GM18517 (cell line): ENCODE data around the gene POU3F1.

ENCODE experiments used
- ATAC-seq: cut with Tn5 transposase; IDR thresholded peaks from one replicate; pipeline ENCODE4 v1.9.1; 2021; ENCODE audit warnings: mild to moderate bottlenecking, moderate library complexity; ENCODE audit not compliant: unreplicated experiment

Gene POU3F1

DNA sequence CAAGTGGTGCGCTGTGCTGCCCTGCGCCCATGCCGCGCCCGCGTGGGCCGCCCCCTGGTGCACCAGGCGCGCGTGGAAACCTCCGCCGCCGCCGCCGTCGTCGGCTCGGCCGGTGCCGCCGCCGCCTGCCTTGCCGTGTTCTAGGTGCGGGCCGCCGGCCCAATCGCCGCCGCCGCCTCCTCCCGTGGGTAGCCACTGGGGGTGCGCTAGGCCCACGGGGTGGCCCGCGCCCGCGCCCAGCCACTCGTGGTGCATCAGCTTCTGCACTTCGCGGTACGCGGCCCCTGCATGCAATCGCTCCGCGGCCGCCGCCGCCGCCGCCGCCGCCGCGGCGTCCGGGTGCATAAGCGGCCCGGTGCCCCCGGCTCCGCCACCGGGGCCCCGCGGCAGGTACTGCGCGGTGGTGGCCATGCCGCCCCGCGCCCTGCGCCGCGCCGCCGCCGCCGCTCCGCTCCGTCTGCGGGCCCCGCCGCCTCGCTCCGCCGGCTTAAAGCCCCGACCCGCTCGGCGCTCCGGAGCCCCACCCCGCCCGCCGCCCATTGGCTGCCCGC is at the start of gene POU3F1:
Gene POU3F1, minus strand, starts transcription at position 461 of the 551 bp plus-strand sequence. Its CDS starts 50 bp downstream, at position 411.
- no peak for ATAC-seq

DNA sequence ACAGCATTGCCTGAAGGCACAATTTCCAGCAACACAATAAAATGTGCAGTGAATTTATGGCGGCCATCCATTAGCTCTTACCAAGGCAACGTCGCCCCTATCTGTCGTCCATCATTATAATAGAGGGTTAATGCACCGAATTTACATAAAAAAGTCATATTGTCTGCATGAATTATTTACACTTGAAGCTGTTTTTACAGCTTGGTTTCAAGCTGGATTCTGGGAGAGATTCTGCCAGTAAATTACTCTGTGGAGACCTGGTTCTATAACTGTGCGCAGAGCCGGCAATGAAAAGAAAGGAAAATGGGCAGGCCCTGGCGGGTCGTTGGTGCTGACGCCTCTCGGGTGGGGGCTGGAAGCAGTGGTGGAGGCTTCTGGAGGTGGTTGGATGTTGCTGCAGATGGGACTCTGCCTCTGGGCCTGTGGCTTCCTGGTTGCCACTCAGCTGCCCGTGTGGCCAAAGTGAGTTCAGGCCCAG is 48.9 kb upstream of the POU3F1 start:
- ATAC-seq, result no peak

DNA sequence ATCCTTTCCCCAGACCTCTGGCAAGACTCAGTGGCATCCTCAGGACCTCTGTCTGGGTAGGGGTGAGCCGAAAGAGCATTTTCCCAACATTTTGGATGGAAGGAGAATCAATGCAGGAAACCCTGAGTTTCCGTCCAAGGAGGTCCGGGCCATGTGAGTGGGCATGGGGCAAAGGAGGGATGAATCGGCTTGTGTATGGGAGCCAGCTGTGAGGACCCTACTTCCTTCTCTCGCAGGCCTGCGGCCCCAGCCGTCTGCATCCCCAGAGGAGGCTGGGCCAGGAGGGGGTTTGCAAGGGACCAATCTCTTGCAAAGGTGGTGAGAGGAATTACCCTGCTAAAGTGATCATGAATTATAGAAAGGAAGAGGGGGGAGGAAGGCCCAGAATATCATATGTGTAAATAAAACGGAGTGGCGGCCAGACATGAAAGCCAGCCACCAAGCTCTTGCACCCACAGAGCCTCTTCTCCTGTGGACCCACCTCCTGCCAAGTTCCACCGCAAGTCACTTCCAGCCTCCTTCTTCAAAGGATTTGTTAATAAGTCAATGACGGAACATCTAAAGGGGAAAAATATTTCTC is 48.2 kb upstream of the POU3F1 start:
- no peak for ATAC-seq

DNA sequence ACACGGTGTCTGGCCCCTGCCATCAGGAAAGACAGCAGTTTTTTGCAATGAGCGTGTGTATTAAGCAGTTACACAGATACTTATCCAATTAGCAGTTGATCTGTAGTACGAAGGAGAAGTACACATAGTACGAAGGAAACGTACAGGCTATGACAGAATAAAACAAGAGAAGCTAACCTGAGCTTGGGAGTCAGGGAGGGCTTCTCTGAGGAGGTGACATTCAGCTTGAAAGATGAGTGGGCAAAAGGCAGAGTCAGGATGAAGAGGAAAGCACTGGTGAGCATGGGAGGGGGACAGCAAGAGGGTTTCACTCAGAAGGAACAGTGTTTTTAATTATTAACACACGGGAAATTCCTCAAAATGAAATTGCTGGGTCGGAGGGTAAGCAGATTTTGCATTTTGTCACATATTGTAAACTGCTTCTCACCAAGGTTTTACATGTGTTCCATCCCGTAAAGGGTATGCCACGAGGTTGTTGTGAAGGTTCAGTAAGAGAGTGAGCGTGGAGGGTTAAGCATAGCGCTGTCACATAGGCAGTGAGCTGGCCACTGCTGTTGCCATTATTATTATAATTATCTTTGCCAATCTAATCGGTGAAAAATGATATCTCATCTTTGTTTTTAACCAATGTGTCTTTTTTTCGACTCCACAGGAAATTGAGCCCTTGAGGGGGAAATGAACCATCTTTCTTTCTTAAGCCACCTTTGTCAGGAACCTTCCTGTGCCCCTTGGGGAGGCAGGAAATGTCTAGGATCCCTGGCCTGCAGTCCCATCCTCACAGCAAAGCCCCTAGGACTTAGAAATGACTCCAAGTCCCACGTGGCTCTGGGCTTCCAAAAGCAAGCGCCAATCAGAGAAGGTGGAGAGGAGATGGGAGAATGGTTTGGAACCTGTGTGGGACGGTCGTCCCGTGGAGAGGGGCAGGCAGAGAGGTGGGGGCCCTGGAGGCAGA is 47.3 kb upstream of the POU3F1 start:
- no peak for ATAC-seq

DNA sequence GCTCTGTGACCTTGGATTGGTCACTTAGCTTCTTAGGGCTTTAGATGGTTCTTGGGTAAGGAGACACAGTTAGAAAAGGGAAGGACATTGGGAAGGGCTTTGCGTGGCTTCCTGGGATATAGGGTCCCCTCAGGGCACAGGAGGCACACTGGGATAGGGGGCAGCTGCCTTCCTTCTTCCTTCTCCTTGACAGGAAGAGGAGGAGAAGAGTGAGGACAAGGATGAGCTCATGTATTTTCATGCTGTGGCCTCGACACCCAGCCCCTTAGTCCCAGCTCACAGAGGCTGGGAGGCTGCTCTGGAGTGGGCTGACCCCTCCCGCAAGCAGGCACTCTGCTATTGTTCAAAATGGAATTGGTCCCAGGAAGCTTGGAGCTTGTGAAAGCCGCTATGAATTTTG is 45.7 kb upstream of the POU3F1 start:
- ATAC-seq, result no peak

DNA sequence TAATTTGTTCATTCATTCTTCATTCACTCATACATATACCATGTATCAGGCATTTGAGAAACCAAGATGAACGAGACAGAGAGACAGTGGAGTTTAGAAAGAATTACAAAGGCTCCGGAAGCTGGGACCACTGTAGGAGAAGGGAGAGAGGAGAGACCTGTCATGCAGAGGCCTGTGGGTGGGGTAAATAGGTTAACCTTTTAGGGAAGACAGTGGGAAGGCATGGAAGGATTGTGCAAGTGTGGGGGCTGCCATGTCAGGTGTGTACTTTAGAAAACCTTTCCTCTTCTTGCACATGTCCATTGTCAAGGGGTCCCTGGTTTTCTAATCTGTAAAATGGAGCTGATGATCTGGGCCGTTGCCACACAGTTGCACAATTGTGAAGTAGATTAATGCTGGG is 44.2 kb upstream of the POU3F1 start:
- ATAC-seq, result no peak

DNA sequence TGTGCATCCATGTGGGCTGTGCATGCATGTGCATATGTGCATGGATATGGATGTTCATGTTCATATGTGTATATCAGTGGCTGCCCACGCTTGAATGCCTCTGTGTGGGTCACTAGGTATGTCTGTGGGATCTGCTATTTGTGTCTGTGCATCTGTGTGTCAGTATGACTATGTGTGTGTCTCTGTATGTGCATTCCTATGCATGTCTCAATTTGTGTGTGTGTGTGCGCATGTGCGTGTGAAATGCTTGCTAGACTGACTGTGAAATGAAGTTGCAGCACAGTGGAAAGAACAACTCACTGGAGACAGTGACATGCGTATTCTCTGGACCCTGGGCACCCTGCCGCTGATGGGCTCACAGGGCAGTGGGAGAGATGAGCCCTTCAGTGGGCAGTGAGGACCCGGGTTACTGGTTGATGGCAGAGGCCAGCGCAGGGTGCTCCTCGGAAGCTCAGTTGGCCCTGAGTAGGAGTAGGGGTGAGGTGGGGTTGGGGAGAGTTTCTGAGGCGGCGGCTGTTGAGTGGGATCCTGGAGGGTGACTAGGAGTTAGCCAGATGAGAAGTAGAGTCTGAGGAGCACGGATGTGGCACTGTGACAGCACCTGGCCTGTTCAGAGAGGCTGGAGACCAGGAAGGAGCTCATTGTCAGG is 43.2 kb upstream of the POU3F1 start:
- no peak for ATAC-seq

DNA sequence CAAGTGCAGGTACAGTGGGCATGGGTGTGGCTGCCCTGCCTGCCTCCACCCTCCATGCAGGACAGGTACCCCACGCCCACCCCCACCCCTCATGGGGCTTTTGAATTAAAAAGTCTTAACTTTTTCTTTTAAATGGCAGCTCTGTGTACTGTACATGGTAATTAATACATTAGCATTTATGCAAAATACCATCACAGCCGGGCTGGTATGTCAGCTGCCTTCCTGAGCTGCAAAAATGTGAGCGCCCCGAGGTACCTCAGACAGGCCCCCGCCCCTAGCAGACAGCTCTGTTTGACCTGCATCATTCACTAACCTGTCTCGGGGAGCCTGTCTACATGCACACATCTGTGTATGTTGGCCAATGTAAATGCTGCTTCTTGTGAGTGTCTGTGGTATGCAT is 42.2 kb upstream of the POU3F1 start:
- ATAC-seq, result no peak

DNA sequence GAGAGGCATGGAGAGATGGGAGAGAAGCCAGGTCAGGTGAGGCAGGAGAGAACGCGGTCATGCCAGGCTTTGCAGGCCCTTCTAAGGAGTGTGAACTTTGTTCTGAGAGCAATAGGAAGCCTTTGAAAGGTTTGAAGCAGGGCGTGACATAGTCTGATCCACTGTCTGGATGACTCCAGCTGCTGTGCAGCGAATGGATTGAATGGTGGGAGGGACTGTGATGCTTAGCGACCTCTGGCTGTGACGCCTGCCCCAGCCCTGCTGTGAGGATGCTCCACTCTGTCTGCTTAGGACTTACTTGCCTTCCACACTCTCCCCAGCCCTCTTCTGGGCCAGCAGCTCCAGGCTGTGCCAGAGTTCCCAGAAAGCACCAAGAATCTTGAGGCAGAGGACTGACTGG is 41.8 kb upstream of the POU3F1 start:
- no peak for ATAC-seq

DNA sequence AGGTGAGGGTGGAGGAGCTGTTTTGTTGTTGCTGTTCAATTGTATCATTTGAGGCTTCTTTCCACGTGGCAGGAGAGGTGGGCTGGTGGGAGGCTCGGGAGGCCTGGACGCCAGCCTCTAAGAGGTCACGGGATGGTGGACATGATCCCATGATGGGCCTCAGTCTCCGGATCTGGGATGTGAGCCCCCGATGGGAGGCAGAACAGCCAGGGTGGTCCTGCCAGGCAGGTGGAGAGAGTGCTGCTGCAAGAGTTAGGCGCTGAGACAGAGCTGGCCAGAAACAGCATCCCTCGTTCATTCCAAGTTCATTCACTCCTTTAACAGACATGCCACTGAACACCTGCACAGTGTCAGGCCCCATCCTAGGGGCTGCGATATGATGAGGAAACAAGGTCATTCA is 41.1 kb upstream of the POU3F1 start:
- ATAC-seq, result no peak

DNA sequence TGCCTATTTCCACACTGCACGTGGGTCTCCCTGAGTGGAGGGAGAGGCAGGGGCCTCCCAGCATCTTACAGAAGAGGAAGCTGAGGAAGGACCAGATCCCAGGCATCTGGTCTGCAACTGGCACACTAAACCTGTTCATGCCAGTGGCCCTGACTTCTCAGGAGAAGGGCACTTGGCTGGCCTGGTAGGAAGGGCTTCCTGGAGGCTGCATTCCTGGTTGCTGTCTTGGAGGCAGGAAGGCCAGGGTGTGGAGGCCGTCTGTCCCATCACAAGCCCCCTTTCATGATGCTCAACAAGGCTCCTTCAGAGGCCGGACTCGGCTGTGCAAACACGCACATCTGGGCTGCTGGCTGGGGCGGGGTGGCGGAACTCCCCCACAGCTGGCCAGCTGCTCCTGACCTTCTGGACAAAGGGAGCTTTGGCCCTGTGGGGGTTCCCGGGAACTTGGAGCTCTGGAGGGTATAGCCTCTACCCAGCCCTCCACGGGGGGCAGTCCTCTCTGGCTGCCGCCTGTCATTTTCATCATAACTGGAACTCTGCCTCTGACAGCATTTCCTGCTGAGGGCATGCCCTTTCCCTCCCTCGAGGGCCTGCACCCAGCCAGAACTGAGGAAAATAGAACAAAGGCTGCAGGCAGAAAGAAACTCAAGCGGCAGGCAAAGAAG is 39.2 kb upstream of the POU3F1 start:
- no peak for ATAC-seq

DNA sequence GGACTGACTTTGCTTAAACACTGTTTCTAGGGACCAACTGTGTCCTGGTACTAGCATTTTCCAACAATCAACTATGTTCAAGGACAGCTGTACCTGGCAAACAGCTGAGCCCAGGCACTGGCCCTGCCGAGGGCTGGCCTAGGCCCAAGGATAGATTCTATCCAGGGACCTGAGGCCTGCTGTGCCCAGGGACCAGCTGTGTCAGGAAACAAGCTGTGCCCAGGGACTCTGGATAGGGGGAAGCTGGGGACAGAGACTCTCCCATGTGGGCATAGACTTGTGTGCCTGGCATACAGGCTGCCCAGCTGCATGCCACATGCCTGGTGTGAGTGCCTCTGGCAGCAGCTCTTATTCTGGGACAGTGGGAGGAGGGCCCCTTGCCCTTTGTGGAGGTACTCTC is 38.1 kb upstream of the POU3F1 start:
- no peak for ATAC-seq

DNA sequence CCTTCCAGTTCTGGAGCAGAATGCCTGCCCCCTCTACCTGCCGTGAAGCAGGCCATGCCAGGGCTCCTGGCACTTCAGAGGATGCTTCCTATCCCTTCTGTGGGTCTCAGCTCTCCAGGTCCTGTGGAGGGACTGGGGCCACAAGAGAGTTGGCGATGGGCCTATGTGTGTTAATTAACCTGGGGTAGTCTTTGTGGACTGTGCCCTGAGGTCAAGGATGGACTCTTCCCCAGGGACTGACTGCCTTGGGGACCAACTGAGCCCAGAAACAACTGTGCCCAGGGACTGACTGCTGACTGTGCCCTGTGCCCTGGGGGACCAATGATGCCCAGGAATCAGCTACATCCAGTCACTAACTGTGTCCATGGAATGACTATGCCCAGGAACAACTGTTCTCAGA is 37.5 kb upstream of the POU3F1 start:
- no peak for ATAC-seq

DNA sequence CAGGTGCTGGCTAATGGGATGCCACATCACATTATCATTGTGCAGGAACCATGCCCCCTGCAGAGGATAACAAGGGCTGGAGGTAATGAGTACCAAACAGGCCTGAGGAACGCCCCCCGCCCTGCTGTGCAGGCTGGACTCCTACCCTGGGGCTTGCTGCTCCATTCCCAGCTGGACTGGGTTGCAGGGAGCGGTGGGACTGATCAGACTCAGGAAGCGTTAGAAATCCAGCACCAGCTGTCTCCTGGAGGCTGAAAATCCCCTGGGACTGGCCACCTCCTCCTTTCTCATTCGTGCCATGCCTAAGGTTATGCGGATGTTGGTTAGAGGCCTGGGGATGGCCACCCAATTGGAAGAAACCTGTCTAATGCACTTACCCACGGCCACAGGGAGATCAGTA is 36.9 kb upstream of the POU3F1 start:
- ATAC-seq, result no peak

DNA sequence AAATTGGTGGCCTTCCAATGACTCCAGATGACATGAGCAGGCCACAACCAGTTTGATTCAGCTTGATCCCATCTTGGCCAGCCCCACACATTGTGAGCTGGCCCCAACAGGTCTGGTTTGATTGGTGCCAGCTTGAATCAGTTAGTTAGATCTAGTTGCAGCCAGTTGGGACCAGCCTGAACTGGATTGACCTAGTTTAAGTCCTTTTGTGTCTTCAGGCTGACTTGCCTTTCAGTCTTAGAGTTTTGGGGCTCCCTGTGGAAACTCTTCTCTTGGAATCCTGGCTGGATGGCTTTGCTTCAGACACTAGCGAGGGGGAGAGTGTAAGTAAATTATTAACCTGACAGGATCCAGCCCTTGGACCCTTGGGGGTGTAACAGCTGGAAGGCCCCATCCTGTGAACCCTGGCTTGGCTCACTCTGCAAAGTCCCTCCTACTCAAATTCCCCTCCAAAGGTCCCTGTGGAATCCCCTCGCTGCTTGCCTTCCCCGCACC is 36.2 kb upstream of the POU3F1 start:
- ATAC-seq, result no peak

DNA sequence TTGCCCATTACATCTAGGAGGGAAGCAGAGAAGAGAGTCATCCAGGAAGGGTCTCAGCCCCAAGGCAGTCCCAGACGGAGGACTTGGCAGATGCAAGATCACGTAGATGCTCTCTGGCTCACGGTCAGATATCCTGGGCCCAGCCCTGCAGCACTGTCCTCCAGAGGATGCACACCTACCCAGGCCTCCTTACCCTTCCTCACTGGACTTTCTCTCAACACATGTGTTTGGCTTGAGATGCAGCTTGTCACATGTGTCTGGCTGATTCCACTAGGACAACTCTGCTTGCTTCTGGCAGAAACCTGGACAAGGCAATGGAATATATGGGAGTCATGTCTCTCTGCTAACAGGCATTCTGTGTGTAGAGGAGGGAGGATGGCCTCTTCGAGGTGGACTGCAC is 32.4 kb upstream of the POU3F1 start:
- ATAC-seq, result no peak

DNA sequence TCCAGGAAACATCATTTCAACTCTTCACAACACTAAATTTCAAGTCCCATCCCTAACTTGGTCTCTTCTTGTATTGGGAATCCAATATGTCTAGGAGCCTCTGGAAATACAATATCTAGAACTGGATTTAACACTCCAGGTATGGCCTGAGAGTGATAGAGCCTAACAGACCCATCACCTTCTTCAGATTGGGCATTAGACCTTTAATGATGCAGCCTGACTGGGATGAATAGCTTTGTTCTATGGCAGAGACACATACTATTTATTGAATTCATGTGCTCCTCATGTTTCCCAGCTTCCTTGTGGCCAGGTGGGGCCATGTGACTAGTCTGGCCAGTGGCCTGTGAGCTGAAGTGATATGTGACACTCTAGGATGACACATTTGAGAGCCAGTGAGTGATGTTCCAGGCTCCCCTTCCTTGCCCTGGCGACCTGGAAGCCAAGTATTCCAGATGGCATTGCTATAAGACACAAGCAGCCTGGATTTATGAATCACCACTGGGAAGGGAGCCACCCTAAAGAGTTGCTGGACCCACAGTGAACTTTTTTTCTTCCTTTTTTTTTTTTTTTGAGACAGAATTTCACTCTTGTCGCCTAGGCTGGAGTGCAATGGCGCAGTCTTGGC is 31.0 kb upstream of the POU3F1 start:
- ATAC-seq, result no peak

DNA sequence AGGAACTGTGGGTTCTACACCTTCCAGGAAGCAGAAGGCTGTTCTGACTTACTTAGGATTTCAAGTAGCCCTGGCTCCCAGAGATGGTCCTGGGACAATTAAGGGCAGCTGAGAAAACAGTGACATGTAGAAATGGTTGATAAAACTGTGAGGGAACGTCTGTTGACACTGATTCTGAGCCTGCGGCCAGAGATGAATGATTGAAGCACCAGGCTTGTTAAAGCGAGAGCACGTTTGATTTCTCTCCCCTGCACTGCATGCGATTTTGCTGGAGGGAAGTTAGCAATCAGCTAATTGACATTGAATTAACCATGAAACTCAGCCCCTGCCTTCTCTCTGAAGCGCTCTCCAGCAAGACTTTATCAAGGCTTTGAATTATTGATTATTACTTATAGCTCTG is 29.9 kb upstream of the POU3F1 start:
- ATAC-seq, result no peak

DNA sequence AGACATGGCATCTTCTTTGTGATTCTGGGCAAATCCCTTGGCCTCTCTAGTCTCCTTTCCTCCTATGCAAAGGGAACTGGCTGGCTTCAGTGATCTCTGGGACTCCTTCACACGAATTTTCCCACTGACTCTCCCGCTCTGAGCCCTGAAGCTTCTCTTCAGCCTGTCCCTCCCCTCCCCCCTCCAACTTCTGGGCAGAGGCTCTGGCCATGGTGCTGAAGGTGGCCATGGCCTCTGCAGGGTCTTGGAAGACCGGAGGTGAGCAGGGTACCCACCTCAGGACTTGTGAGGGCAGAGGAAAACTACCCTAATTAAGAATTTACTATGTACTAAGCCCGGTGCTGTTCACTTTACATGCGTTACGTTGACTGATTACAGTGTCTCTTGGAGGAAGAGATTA is 29.4 kb upstream of the POU3F1 start:
- no peak for ATAC-seq

DNA sequence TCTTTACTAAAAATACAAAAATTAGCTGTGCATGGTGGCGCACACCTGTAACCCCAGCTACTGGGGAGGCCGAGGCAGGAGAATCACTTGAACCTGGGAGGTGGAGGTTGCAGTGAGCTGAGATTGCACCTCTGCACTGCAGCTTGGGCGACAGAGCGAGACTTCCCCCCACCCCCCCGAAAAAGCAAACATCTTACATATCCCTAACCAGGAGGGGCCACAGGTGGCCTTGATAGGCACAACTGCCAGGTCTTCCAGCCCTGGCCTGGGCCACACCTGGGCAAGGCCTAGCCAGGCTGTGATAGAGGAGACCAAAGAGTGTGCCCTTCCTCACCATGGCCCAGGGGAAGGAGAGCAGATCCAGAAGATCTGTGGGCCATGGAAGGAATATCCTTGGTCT is 28.6 kb upstream of the POU3F1 start:
- ATAC-seq, result no peak
